SH-SY5Y (cell line): ENCODE data around the gene ACAD9.

Experiments
- GATA2 ChIP-seq: IDR thresholded peaks from 2 replicates; pipeline ENCODE4 v1.6.1; 2011; ENCODE audit warnings: mild to moderate bottlenecking, low read depth, low read length
- GATA3 ChIP-seq: IDR thresholded peaks from 2 replicates; pipeline ENCODE4 v1.6.1; 2011; ENCODE audit warnings: low read depth, mild to moderate bottlenecking, low read length, moderate library complexity

The ACAD9 gene

DNA sequence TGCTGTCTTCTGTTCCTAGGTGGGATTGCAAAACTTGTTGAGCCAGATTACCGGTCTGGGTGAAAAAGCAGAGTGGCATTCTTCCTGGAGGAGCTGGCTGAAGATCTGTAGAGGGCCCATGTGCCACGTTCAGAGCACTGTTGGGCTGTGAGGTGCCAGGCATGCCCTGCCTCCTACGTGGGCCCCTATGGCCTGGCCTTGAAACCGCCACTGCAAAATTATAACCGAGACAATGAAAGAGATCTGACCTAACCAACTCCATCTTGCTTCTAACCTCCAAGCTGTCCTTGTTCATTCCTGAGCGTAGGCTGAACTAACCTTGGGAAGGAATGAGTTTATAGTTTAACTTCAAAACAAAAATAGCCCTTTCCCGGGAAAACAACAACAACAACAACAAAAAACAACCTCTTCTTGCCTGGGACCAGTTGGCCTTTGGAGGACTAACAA lies 1.4 kb upstream of the ACAD9 start:
- TF ChIP-seq GATA3 (no peak), GATA2 (no peak)

DNA sequence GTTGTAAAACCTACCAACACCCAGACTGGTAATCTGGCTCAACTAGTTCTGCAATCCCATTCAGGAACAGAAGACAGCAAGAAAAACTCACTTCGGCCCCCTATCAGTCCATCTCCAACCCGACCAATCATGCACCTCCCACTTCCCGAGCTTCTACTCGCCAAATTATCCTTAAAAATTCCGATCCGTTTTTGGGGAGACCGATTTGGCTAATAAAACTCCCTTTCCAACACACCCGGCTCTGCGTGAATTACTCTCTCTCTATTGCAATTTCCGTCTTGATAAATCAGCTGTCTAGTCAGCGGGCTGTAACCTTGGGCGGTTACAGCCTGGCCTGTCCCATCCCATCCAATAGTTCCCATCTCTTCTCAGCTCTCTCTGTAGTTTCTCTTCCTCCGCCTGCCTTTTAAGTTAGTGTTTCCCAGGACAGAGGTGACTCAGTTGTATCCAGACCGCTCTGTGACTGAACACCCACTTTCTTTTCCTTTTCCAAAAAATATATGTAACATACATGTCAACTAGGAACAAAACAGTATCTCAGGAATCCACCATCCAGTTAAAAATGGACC lies 780 bp upstream of the ACAD9 start:
- peak; percentile 69 for TF ChIP-seq GATA3
- TF ChIP-seq GATA2 = peak; percentile 82

DNA sequence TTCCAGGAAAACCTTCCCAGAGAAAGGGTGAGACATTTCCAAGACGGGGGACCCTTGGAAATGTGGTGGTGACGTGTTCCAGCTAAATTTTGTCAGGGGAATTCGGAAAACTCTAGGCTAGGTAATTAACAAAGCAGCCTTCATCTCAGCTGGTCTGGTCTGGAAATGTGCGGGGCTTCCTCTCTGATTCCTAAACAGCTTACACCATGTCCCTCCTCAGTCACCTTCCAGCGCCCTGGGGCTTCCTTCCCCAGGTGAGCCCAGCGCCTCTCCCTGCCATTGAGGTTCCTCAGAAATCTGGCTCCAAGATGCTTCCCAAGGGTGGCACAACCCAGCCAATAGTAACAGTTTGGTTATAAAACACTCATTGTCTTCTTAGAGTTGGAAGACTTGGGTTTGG lies 571 bp downstream of the ACAD9 start:
- TF ChIP-seq GATA3 (no peak), GATA2 (no peak)

GRCh38 chr3:128881576-128881975 lies 2.2 kb downstream of the ACAD9 start:
- TF ChIP-seq GATA3 (no peak), GATA2 (no peak)

- no peak for TF ChIP-seq GATA3
- TF ChIP-seq GATA2 = no peak
Observed at GRCh38 chr3:128882719-128883118, 3.3 kb downstream of the ACAD9 start.

GRCh38 chr3:128884992-128885391 lies 5.6 kb downstream of the ACAD9 start:
- TF ChIP-seq GATA2 (no peak), GATA3 (no peak)

DNA sequence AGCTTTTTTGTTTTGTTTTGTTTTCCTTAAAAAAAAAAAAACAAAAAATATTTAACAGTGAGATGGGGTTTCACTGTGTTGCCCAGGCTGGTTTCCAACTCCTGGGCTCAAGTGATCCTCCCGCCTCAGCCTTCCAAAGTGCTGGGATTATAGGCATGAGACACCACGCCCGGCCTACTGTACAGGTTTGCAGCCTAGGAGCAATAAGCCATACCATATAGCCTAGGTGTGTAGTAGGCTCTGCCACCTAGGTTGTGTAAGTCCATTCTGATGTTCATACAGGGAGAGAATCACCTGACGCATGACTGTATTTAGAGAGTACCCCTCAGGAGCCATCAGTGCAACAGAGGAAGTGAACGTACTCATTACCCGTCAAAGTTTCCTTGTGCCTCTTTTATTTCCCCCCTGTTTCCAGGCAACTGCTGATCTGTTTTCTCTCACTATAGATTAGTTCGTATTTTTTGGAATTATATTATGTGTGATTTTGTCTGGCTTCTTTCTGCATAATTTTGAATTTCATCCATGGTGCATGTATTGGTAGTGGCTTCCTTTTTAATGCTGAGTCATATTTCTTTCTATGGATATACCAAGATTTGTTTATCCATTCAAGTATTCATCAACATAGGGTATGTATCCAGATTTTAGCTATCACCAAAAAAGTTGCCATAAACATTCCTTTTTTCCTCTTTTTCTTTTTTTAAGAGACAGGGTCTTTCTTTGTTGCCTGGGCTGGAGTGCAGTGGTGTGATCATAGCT lies 9.9 kb downstream of the ACAD9 start:
- TF ChIP-seq GATA2 = no peak
- TF ChIP-seq GATA3 = no peak

GRCh38 chr3:128895843-128896697 lies 16.6 kb downstream of the ACAD9 start:
- TF ChIP-seq GATA2 = no peak
- no peak for TF ChIP-seq GATA3

GRCh38 chr3:128902426-128902825 lies 23.0 kb downstream of the ACAD9 start:
- TF ChIP-seq GATA3 (no peak), GATA2 (no peak)

DNA sequence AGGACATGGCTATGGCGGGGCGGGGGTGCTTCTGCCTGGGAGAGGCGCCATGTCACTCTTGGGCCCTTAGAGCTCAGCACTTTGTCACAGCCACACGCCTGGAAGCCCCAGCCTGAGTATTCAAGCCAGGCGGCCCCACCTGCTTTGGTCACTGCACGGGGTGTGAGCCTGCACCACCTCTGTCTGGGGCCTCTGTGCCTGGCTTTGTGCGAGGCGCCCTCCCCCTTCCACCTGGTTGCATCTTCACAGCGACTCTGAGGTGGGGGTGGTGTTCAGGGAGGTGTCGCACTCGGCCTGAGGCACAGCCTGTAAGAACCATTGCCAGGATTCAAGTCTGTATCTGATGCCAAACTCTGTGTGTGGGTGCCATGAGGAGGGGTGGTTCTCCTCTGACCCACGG lies 24.1 kb downstream of the ACAD9 start:
- no peak for TF ChIP-seq GATA3
- no peak for TF ChIP-seq GATA2

DNA sequence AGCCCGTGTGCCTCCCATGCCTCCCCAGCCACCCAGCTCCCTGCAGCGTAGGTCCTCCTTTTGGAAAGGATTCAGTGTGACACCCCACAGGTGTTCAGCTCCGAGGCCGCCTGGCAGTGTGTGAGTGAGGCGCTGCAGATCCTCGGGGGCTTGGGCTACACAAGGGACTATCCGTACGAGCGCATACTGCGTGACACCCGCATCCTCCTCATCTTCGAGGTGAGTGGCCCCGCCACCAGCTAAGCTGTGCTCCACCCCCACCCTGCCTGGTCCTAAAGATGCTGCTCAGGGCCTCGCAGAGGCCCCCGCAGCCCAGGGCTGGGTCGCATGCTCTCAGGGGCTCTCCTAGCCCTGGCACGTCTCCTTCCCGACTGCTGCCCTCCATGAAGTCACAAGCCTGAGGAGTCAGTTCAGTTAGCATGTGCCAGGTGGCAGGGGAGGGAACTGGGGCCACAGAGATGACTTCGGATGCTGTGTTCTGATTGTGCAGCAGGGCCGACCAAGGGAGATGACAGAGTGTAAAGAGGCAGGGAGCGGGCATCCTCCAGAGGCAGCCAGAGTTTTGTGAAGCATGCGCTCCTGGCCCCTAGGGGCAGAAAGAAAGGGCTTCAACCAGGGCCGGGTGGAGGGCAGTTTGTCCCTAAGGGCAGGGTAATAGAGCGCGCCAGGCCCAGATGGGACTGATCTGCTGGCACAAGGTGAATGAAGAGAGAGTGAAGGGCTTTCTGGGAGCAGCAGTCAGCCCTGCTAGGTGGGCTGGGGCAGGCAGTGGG lies 26.8 kb downstream of the ACAD9 start:
- TF ChIP-seq GATA2 = no peak
- no peak for TF ChIP-seq GATA3

DNA sequence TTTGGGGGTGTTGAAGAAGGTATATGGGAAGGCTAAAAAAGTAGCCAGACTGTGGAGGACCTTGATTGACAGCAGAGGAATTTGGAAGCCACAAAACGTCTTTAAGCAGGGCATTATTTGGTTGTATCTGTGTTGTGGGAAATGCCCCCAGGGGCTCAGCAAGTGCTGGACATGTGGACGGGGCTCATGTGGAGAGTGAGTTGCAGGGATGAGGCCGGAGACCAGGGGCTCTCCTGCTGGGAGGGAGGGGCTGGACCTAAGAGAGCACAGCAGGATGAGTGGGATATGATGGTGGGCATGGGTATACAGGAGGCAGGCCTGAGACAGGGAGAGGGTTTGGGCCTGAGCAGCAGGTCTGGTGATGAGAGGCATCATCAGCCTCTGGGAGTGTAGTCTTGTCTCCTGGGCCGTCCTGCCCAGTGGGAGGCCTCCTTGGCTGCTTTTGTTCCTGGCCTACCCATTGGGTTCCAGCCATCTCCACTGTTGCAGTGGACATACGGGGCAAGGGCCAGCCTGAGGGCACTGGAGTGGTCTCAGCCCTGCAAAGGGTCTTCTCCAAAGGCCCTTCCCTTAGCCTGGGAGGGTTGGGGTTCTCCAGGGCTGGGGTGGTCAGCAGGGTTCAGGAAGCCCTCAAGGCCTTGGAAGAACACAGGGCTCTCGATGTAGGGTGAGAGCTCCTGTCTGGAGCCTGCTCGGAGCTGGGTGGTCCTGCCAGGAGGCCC lies 27.5 kb downstream of the ACAD9 start:
- TF ChIP-seq GATA2 (no peak), GATA3 (no peak)
